ENCODE data around the gene FANCC.

The FANCC gene

GRCh38 chr9:95105519-95106287 is 211.8 kb downstream of the FANCC start:
- no peak for TF ChIP-seq EP300 (IDR thresholded peaks at IDR 0.05; ENCODE audit: borderline replicate concordance)
- no peak for TF ChIP-seq ZBTB7A (IDR thresholded peaks at IDR 0.05; ENCODE audit: low read depth)
- TF ChIP-seq, protein P1, sequence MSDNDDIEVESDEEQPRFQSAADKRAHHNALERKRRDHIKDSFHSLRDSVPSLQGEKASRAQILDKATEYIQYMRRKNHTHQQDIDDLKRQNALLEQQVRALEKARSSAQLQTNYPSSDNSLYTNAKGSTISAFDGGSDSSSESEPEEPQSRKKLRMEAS (IDR thresholded peaks at IDR 0.05) = no peak
- TF ChIP-seq TCF12 (IDR thresholded peaks at IDR 0.05; ENCODE audit: low read depth) = no peak
- TF ChIP-seq YY1 (IDR thresholded peaks at IDR 0.05; ENCODE audit: low read depth) = no peak
- no peak for TF ChIP-seq TAF1 (IDR thresholded peaks at IDR 0.05; ENCODE audit: low read depth)
- no peak for TF ChIP-seq TEAD4 (IDR thresholded peaks at IDR 0.05)
- TF ChIP-seq CEBPB (IDR thresholded peaks at IDR 0.05) = no peak

DNA sequence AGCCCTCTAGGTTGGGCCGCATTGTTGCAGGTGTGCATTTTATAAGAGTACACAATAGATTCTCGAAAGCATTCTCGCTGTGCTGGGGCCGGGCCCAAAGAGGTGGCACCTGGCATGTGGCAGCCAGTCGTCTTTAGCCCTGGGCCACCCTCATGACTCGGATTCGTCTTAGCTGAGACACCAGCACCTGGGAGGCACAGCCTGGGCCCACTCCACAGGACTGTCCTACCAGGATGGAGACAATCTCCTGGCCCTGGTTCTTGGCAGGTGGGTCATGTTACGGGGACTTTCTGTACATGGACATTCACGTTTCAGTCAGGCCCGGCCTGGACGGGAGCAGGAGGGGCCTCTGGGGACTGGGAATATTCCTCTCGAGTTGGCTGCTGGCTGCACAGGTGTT is 212.5 kb downstream of the FANCC start:
- TF ChIP-seq FOXM1 (IDR thresholded peaks at IDR 0.05; ENCODE audit: borderline replicate concordance, low read depth) = no peak
- no peak for TF ChIP-seq CREB1 (IDR thresholded peaks at IDR 0.05; ENCODE audit: low read depth)
- TF ChIP-seq ZBTB7A (IDR thresholded peaks at IDR 0.05; ENCODE audit: low read depth) = no peak
- no peak for TF ChIP-seq NFIC (IDR thresholded peaks at IDR 0.05)
- TF ChIP-seq EP300 (IDR thresholded peaks at IDR 0.05; ENCODE audit: borderline replicate concordance) = no peak
- TF ChIP-seq TCF12 (IDR thresholded peaks at IDR 0.05; ENCODE audit: low read depth) = no peak
- TF ChIP-seq YY1 (IDR thresholded peaks at IDR 0.05; ENCODE audit: low read depth) = no peak
- TF ChIP-seq USF1 (IDR thresholded peaks at IDR 0.05) = no peak
- no peak for TF ChIP-seq TEAD4 (IDR thresholded peaks at IDR 0.05)
- TF ChIP-seq, protein P2, sequence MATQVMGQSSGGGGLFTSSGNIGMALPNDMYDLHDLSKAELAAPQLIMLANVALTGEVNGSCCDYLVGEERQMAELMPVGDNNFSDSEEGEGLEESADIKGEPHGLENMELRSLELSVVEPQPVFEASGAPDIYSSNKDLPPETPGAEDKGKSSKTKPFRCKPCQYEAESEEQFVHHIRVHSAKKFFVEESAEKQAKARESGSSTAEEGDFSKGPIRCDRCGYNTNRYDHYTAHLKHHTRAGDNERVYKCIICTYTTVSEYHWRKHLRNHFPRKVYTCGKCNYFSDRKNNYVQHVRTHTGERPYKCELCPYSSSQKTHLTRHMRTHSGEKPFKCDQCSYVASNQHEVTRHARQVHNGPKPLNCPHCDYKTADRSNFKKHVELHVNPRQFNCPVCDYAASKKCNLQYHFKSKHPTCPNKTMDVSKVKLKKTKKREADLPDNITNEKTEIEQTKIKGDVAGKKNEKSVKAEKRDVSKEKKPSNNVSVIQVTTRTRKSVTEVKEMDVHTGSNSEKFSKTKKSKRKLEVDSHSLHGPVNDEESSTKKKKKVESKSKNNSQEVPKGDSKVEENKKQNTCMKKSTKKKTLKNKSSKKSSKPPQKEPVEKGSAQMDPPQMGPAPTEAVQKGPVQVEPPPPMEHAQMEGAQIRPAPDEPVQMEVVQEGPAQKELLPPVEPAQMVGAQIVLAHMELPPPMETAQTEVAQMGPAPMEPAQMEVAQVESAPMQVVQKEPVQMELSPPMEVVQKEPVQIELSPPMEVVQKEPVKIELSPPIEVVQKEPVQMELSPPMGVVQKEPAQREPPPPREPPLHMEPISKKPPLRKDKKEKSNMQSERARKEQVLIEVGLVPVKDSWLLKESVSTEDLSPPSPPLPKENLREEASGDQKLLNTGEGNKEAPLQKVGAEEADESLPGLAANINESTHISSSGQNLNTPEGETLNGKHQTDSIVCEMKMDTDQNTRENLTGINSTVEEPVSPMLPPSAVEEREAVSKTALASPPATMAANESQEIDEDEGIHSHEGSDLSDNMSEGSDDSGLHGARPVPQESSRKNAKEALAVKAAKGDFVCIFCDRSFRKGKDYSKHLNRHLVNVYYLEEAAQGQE (IDR thresholded peaks at IDR 0.05; ENCODE audit: low read depth) = no peak
- TF ChIP-seq TAF1 (IDR thresholded peaks at IDR 0.05; ENCODE audit: low read depth) = no peak

DNA sequence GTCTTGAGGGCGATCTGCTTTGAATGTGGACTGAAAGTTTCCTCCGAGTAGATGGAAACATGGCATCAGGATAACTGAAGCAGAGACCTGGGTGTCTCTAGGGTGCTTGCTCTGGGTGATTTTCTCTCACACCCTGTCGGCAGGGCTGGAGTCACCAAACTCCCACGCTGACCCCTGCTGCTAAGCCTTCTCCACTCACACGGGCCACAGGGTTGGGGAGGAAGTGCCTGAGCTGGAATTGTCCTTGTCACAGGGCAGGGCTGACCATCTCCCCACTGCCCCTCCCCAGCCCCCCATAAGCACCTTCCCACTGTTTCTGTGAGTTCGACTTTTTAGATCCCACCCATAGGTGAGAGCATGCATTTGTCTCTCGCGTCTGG is 212.9 kb downstream of the FANCC start:
- TF ChIP-seq TAF1 (IDR thresholded peaks at IDR 0.05; ENCODE audit: low read depth) = no peak
- TF ChIP-seq ZBTB7A (IDR thresholded peaks at IDR 0.05; ENCODE audit: low read depth) = no peak
- TF ChIP-seq, protein P2 (IDR thresholded peaks at IDR 0.05; ENCODE audit: low read depth) = no peak
- TF ChIP-seq TCF12 (IDR thresholded peaks at IDR 0.05; ENCODE audit: low read depth) = no peak
- no peak for TF ChIP-seq USF1 (IDR thresholded peaks at IDR 0.05)
- TF ChIP-seq, protein P1 (IDR thresholded peaks at IDR 0.05) = no peak
- TF ChIP-seq EP300 (IDR thresholded peaks at IDR 0.05; ENCODE audit: borderline replicate concordance) = no peak
- TF ChIP-seq CREB1 (IDR thresholded peaks at IDR 0.05; ENCODE audit: low read depth) = no peak
- TF ChIP-seq EGR1 (IDR thresholded peaks at IDR 0.05) = no peak
- TF ChIP-seq YY1 (IDR thresholded peaks at IDR 0.05; ENCODE audit: low read depth) = no peak
- TF ChIP-seq NFIC (IDR thresholded peaks at IDR 0.05) = no peak
- no peak for TF ChIP-seq CEBPB (IDR thresholded peaks at IDR 0.05)
- TF ChIP-seq RAD21 (IDR thresholded peaks at IDR 0.05; ENCODE audit: low read depth) = no peak
- TF ChIP-seq FOXM1 (IDR thresholded peaks at IDR 0.05; ENCODE audit: borderline replicate concordance, low read depth) = no peak
- TF ChIP-seq TEAD4 (IDR thresholded peaks at IDR 0.05) = no peak

GRCh38 chr9:95103871-95104580 is 213.5 kb downstream of the FANCC start:
- TF ChIP-seq TEAD4 (IDR thresholded peaks at IDR 0.05) = no peak
- TF ChIP-seq EP300 (IDR thresholded peaks at IDR 0.05; ENCODE audit: borderline replicate concordance) = no peak
- TF ChIP-seq, protein P1 (IDR thresholded peaks at IDR 0.05) = no peak
- no peak for TF ChIP-seq CREB1 (IDR thresholded peaks at IDR 0.05; ENCODE audit: low read depth)
- TF ChIP-seq EGR1 (IDR thresholded peaks at IDR 0.05) = no peak
- no peak for TF ChIP-seq NFIC (IDR thresholded peaks at IDR 0.05)
- TF ChIP-seq FOXM1 (IDR thresholded peaks at IDR 0.05; ENCODE audit: borderline replicate concordance, low read depth) = no peak
- TF ChIP-seq TCF12 (IDR thresholded peaks at IDR 0.05; ENCODE audit: low read depth) = no peak
- no peak for TF ChIP-seq ZBTB7A (IDR thresholded peaks at IDR 0.05; ENCODE audit: low read depth)
- TF ChIP-seq YY1 (IDR thresholded peaks at IDR 0.05; ENCODE audit: low read depth) = no peak
- no peak for TF ChIP-seq TAF1 (IDR thresholded peaks at IDR 0.05; ENCODE audit: low read depth)
- no peak for TF ChIP-seq RAD21 (IDR thresholded peaks at IDR 0.05; ENCODE audit: low read depth)
- TF ChIP-seq USF1 (IDR thresholded peaks at IDR 0.05) = no peak
- TF ChIP-seq, protein P2 (IDR thresholded peaks at IDR 0.05; ENCODE audit: low read depth) = no peak
- no peak for TF ChIP-seq CEBPB (IDR thresholded peaks at IDR 0.05)

Measured in Ishikawa (cell line).